Vagina (tissue), 2 donors: ENCODE measurements around the gene YWHAB. TPM values are rescaled to one million over a fixed set of nuclear protein-coding genes. Genes with fewer than 3 reads are reported as not detected.
A peak's percentile ranks its signal among the peaks of the same experiment; 100 is the strongest.
"Not testable (repeated sequence)": the region's sequence is repeated elsewhere in the genome, so short reads cannot be mapped to it uniquely, and the experiment has no call there.

ENCODE experiments used
- DNase-seq, 2 donors: peaks; one replicate each; pipeline ENCODE4 v3.0.0-alpha.2; 2017; ENCODE audit errors: extremely low spot score in 2 of 2
- H3K27ac ChIP-seq: fragments of 200-600 bp; sonication (generic); one replicate; pipeline ENCODE4 v1.5.1; 2019
- H3K27me3 ChIP-seq: fragments of 200-600 bp; sonication (generic); one replicate; pipeline ENCODE4 v1.5.1; 2019
- H3K36me3 ChIP-seq, 2 donors: fragments of 200-600 bp; sonication (generic); one replicate each; pipeline ENCODE4 v1.5.1; 2017 to 2019
- H3K4me1 ChIP-seq: fragments of 200-600 bp; sonication (generic); one replicate; pipeline ENCODE4 v1.5.1; 2019
- H3K4me3 ChIP-seq, 2 donors: fragments of 200-600 bp; sonication (generic); 1 replicate in 1 of 2; 2 replicates in 1 of 2; pipeline ENCODE4 v1.5.1; 2016 to 2019
- H3K9me3 ChIP-seq: fragments of 200-600 bp; sonication (generic); one replicate; pipeline ENCODE4 v1.5.1; 2019
- POLR2A ChIP-seq, 2 donors: fragments of 450-650 bp; IDR thresholded peaks; one replicate each; pipeline ENCODE4 v1.6.1; 2017; ENCODE audit warnings: antibody characterized with exemption in 2 of 2, mild to moderate bottlenecking in 2 of 2, moderate library complexity in 2 of 2
- POLR2AphosphoS5 ChIP-seq, 2 donors: sonication (generic); formaldehyde crosslinking; IDR thresholded peaks; one replicate each; pipeline ENCODE4 v1.9.0; 2017; ENCODE audit warnings: antibody characterized with exemption in 2 of 2, mild to moderate bottlenecking in 2 of 2, low read depth in 1 of 2; ENCODE audit not compliant: insufficient read depth in 1 of 2
- intact Hi-C: fragments of 100-400 bp; cut with DNase I; formaldehyde crosslinking; loops from one replicate; pipeline ENCODE4 v1.15.1; 2023
- total RNA-seq: library from RNA; depleted of rRNA; stranded (reverse); fragments of >200 nt; gene quantifications from one replicate; pipeline ENCODE4 v1.2.3, GENCODE V29; 2016
- TF ChIP-seq, protein P1 (sequence below), 3 experiments: fragments of 450-650 bp in 2 of 3; fragments of 200-600 bp in 1 of 3; sonication (generic) in 1 of 3; IDR thresholded peaks; one replicate each; pipeline ENCODE4 v1.5.1; 2017 to 2019; ENCODE audit warnings: antibody characterized with exemption in 3 of 3, mild to moderate bottlenecking in 2 of 3, moderate library complexity in 2 of 3

The YWHAB gene
- total RNA-seq, 1 donor from 2014 or later, result 87.4 TPM

DNA sequence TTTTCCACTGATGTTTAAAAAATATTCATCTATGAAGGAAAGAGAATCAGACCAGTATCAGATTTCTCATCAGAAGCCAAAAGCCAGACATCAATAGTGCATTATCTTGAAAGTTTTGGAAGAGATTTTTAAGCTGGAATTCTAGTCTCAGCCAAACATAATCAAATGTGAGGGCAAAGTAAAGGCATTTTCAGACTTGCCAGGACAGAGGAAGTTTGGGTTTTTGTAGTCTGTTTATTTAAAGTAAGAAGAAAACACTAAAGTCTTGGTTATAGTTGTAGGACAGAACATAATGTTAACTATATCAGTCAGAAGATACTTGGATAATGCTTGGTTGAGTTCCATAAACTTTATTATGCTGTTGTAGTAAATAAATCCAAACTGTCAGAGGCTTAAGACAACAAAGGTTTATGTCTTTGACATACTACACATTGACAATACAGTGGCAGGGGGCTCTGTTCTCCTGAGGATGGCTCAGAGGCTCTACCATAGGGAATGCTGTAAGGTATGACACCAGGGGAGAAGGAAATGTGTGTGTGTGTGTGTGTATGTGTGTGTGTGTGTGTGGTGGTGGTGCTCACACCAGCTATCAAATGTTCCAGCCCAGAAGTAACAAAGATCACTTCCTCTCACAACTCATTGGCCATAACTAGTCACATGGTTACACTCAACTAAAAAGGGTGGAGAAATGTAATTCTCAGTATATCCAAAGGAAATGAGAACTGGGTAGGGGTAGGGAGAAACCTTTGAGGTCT lies 26.7 kb upstream of the YWHAB start:
- no peaks in the 10 kb centered on the region for H3K36me3 ChIP-seq
- no peaks in the 10 kb centered on the region for H3K27me3 ChIP-seq
- TF ChIP-seq, protein P1, sequence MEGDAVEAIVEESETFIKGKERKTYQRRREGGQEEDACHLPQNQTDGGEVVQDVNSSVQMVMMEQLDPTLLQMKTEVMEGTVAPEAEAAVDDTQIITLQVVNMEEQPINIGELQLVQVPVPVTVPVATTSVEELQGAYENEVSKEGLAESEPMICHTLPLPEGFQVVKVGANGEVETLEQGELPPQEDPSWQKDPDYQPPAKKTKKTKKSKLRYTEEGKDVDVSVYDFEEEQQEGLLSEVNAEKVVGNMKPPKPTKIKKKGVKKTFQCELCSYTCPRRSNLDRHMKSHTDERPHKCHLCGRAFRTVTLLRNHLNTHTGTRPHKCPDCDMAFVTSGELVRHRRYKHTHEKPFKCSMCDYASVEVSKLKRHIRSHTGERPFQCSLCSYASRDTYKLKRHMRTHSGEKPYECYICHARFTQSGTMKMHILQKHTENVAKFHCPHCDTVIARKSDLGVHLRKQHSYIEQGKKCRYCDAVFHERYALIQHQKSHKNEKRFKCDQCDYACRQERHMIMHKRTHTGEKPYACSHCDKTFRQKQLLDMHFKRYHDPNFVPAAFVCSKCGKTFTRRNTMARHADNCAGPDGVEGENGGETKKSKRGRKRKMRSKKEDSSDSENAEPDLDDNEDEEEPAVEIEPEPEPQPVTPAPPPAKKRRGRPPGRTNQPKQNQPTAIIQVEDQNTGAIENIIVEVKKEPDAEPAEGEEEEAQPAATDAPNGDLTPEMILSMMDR (IDR thresholded peaks at IDR 0.05), result no peak
- TF ChIP-seq POLR2A (IDR thresholded peaks at IDR 0.05) (no peak), POLR2AphosphoS5 (IDR thresholded peaks at IDR 0.05; ENCODE audit: insufficient read depth in 1 of 2, low read depth in 1 of 2) (no peak)
- no peak overlapping the region for H3K4me3 ChIP-seq
- H3K27ac ChIP-seq, result no peak overlapping the region
- intact Hi-C loops, result no loop called here
- no peak for DNase-seq
- H3K4me1 ChIP-seq, result peaks cover 7% of the 10 kb centered on the region
- H3K9me3 ChIP-seq, result no peaks in the 10 kb centered on the region

DNA sequence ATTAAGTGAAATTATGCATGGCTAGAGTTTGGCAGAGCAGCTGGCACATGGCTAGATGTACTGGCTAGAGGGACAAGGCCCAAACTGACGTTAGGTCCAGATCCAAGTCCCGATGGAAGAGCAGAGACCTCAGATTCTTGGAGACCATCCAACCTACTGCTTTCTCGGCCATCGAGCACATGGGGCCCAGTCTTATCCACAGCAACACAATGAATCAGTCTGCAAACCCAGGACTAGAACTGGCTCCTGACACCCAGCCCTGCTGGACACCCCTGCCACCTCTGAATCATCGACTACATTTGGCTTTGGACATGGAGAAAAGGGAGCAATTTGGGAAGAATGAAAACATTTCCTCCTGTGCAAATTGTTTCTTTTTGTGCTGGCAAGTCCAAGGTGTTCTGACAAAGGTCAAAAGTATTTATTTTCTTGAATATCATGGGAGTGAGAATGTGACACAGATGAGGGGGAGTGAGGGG lies 23.9 kb upstream of the YWHAB start:
- H3K4me3 ChIP-seq, result no peak overlapping the region
- peak in 1 of 2 donors; percentile 89 for DNase-seq
- no peaks in the 10 kb centered on the region for H3K9me3 ChIP-seq
- H3K36me3 ChIP-seq, result no peaks in the 10 kb centered on the region
- peak overlapping the region; percentile 61 for H3K27ac ChIP-seq
- intact Hi-C loops, result loop anchor here (10.0 kb wide), 1 partner anchor 177 kb away; no protein-coding TSS in a partner anchor
- peaks cover 7% of the 10 kb centered on the region for H3K4me1 ChIP-seq
- no peaks in the 10 kb centered on the region for H3K27me3 ChIP-seq
- TF ChIP-seq, protein P1 (IDR thresholded peaks at IDR 0.05), result no peak
- TF ChIP-seq POLR2AphosphoS5 (IDR thresholded peaks at IDR 0.05; ENCODE audit: insufficient read depth in 1 of 2, low read depth in 1 of 2) (no peak), POLR2A (IDR thresholded peaks at IDR 0.05) (no peak)

DNA sequence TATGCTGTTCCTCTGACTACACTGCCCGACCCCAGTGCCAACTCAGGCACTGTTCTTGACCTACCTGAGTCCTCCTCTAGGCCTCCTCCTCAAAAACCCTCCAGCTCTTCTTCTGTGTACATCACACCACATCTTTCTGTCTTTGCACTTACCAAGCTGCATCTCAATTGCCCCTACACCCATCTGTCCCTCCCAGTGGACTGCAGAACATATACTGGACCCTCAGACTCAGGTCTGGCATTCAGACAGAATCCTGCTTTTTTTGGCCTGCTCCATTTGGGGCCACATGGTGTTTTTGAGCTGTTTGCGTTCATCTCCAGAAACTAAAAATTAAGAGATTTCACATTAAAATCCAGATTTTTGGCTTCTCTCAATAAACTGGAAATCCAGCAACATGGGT lies 23.2 kb upstream of the YWHAB start:
- Histone ChIP-seq H3K27ac (peak overlapping the region; percentile 61), H3K4me3 (no peak overlapping the region), H3K36me3 (no peaks in the 10 kb centered on the region), H3K9me3 (no peaks in the 10 kb centered on the region), H3K27me3 (no peaks in the 10 kb centered on the region), H3K4me1 (peaks cover 12% of the 10 kb centered on the region)
- no peak for DNase-seq
- intact Hi-C loops, result loop anchor here (10.0 kb wide), 1 partner anchor 177 kb away; no protein-coding TSS in a partner anchor
- TF ChIP-seq POLR2AphosphoS5 (IDR thresholded peaks at IDR 0.05; ENCODE audit: insufficient read depth in 1 of 2, low read depth in 1 of 2) (no peak), POLR2A (IDR thresholded peaks at IDR 0.05) (no peak)
- TF ChIP-seq, protein P1 (IDR thresholded peaks at IDR 0.05), result no peak

DNA sequence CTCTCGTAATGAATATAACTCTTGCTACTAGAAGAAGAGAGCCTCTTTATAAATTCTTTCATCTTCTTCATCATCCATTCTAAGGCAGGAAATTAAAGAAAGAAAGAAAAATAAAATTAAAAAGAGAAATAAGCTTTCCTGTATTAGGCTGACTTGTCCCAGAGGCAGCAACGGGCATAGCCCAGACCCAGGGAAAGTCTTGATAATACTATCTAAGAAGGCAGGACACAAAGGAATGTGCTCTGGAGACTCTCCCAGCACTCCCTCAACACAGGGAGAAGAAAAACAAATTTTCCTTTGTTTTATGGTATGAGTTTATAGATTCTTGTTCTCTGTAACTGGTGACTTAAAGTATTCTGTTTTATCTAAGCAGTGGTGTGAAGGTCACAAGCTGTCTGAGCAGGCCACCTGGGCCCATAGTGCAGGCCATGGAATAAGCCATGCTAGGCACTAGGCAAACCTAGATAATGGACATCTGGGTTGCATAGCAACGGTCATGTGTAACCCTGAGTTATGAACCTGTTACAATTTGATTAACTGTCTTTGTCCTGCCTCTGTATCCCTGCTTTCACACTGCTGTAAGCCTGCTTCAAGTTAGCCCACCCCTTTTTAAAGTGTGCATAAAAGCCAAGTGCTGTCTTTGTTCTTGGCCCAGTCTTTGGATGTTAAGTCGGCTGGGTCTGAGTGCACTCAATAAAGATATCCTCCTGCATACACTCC lies 22.0 kb upstream of the YWHAB start:
- intact Hi-C loops, result loop anchor here (10.0 kb wide), 1 partner anchor 179 kb away; no protein-coding TSS in a partner anchor
- H3K27me3 ChIP-seq, result not testable (repeated sequence)
- peaks cover 18% of the 10 kb centered on the region for H3K4me1 ChIP-seq

DNA sequence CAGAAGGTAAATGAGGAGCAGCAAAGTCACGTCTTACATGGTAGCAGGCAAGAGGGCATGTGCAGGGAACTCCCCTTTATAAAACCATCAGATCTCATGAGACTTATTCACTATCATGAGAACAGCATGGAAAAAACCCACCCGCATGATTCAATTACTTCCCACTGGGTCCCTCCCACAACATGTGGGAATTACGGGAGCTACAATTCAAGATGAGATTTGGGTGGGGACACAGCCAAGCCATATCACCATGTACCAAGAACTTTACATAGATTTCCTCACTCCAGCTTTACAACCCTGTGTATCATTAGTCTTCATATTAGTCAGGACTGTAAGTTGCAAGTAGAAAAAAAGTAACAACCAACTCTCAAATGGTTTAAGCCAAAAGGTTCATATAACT lies 21.0 kb upstream of the YWHAB start:
- not testable (repeated sequence) for DNase-seq, H3K9me3 ChIP-seq, H3K36me3 ChIP-seq, H3K27ac ChIP-seq, H3K27me3 ChIP-seq, H3K4me3 ChIP-seq
- peaks cover 18% of the 10 kb centered on the region for H3K4me1 ChIP-seq
- intact Hi-C loops, result loop anchor here (10.0 kb wide), 1 partner anchor 180 kb away; no protein-coding TSS in a partner anchor

More for the DNA sequence above, 22.0 kb upstream of the YWHAB start:
- H3K4me3 ChIP-seq, DNase-seq, H3K36me3 ChIP-seq, H3K9me3 ChIP-seq: not testable (repeated sequence)
- H3K27ac ChIP-seq, result peak overlapping the region; percentile 36
